CD14-positive monocyte (primary cell): ENCODE measurements around the gene ITGB8. TPM values are rescaled to one million over a fixed set of nuclear protein-coding genes. Genes with fewer than 3 reads are reported as not detected.
A peak's percentile ranks its signal among the peaks of the same experiment; 100 is the strongest.

Source experiments
- DNase-seq, 3 donors: peaks; one replicate each; pipeline ENCODE4 v3.0.0-alpha.2; 2011 to 2022
- H2AFZ ChIP-seq: 2 replicates; pipeline ENCODE4 v1.6.0; 2012; ENCODE audit warnings: mild to moderate bottlenecking, low read depth, low read length, inconsistent platforms; ENCODE audit not compliant: insufficient read depth, poor library complexity, severe bottlenecking
- H3K27ac ChIP-seq, 2 donors: 1 replicate in 1 of 2; 2 replicates in 1 of 2; pipeline ENCODE4 v1.5.1; 2012 to 2013; ENCODE audit warnings: low read length in 2 of 2, control low read depth in 1 of 2, inconsistent platforms in 1 of 2, low read depth in 1 of 2, mild to moderate bottlenecking in 1 of 2
- H3K27me3 ChIP-seq, 2 donors: one replicate each; pipeline versions ENCODE4 v1.6.0 to v1.6.1; 2011 to 2013; ENCODE audit warnings: low read length in 2 of 2; ENCODE audit not compliant: control insufficient read depth in 2 of 2, insufficient read depth in 2 of 2
- H3K36me3 ChIP-seq, 2 donors: replicated peaks in 1 of 2; 1 replicate in 1 of 2; 2 replicates in 1 of 2; pipeline versions ENCODE4 v1.5.1 to v1.6.1; 2012 to 2013; ENCODE audit warnings: low read length in 2 of 2, control low read depth in 1 of 2, inconsistent platforms in 1 of 2, mild to moderate bottlenecking in 1 of 2; ENCODE audit not compliant: insufficient read depth in 2 of 2, control insufficient read depth in 1 of 2
- H3K4me1 ChIP-seq, 2 donors: 1 replicate in 1 of 2; 2 replicates in 1 of 2; pipeline versions ENCODE4 v1.5.1 to v1.6.1; 2012 to 2013; ENCODE audit warnings: low read length in 2 of 2, control low read depth in 1 of 2, inconsistent platforms in 1 of 2, mild to moderate bottlenecking in 1 of 2, moderate library complexity in 1 of 2; ENCODE audit not compliant: insufficient read depth in 2 of 2, control insufficient read depth in 1 of 2
- H3K4me2 ChIP-seq: replicated peaks from 2 replicates; pipeline ENCODE3; 2012; ENCODE audit warnings: low read length, moderate library complexity, mild to moderate bottlenecking; ENCODE audit not compliant: poor library complexity, severe bottlenecking; ENCODE audit errors: extremely low read depth
- H3K4me3 ChIP-seq, 3 experiments: fragments of 200-600 bp in 1 of 3; sonication (generic) in 1 of 3; replicated peaks in 1 of 3; 1 replicate in 2 of 3; 2 replicates in 1 of 3; pipeline ENCODE4 v1.5.1; 2011 to 2013; ENCODE audit warnings: low read length in 3 of 3, mild to moderate bottlenecking in 3 of 3, control low read depth in 2 of 3, low read depth in 2 of 3, inconsistent platforms in 1 of 3, moderate library complexity in 1 of 3
- H3K79me2 ChIP-seq: 2 replicates; pipeline ENCODE4 v1.6.0; 2012; ENCODE audit warnings: mild to moderate bottlenecking, control low read depth, inconsistent platforms, low read length, moderate library complexity; ENCODE audit not compliant: insufficient read depth
- H3K9ac ChIP-seq: 2 replicates; pipeline ENCODE4 v1.6.0; 2017; ENCODE audit warnings: low read length, mild to moderate bottlenecking; ENCODE audit not compliant: insufficient read depth, poor library complexity, severe bottlenecking
- H3K9me3 ChIP-seq, 2 donors: replicated peaks in 1 of 2; 1 replicate in 1 of 2; 2 replicates in 1 of 2; pipeline versions ENCODE4 v1.5.1 to v1.6.1; 2012 to 2013; ENCODE audit warnings: low read length in 2 of 2, control low read depth in 1 of 2; ENCODE audit not compliant: control insufficient read depth in 1 of 2, insufficient read depth in 1 of 2
- H4K20me1 ChIP-seq: 2 replicates; pipeline ENCODE4 v1.6.0; 2012; ENCODE audit warnings: mild to moderate bottlenecking, low read length, control low read depth, moderate library complexity; ENCODE audit not compliant: insufficient read depth
- H3K27ac Mint-ChIP-seq, 7 donors: one replicate each; pipeline ENCODE4 v1.8.0; 2020; ENCODE audit warnings: mild to moderate bottlenecking in 7 of 7, mixed read lengths in 7 of 7, moderate library complexity in 6 of 7, inconsistent platforms in 2 of 7
- H3K27me3 Mint-ChIP-seq, 3 donors: one replicate each; pipeline ENCODE4 v1.8.0; 2021 to 2022; ENCODE audit warnings: low read depth in 3 of 3, mild to moderate bottlenecking in 3 of 3, mixed read lengths in 3 of 3, moderate library complexity in 3 of 3, inconsistent platforms in 1 of 3
- H3K36me3 Mint-ChIP-seq, 2 donors: one replicate each; pipeline ENCODE4 v1.8.0; 2020; ENCODE audit warnings: mixed read lengths in 2 of 2, inconsistent platforms in 1 of 2, mild to moderate bottlenecking in 1 of 2
- H3K4me1 Mint-ChIP-seq: one replicate; pipeline ENCODE4 v1.8.0; 2020; ENCODE audit warnings: mild to moderate bottlenecking, mixed read lengths
- H3K4me3 Mint-ChIP-seq, 2 donors: one replicate each; pipeline ENCODE4 v1.8.0; 2020; ENCODE audit warnings: mild to moderate bottlenecking in 2 of 2, mixed read lengths in 2 of 2, moderate library complexity in 1 of 2
- H3K9me3 Mint-ChIP-seq, 7 donors: one replicate each; pipeline ENCODE4 v1.8.0; 2020 to 2022; ENCODE audit warnings: mixed read lengths in 7 of 7, mild to moderate bottlenecking in 6 of 7, moderate library complexity in 6 of 7, inconsistent platforms in 2 of 7
- WGBS: methylation state at CpG from one replicate; pipeline ENCODE4 v1.1.5; 2013; ENCODE audit warnings: missing lambda C conversion rate; ENCODE audit not compliant: insufficient coverage; 5-methylcytosine and 5-hydroxymethylcytosine counted together
- intact Hi-C, 2 donors: fragments of 100-400 bp; cut with micrococcal nuclease; formaldehyde crosslinking; loops; one replicate each; pipeline versions ENCODE4 v1.15.0 to v1.15.1; 2023
- polyA plus RNA-seq, 3 donors: library from polyadenylated mRNA; depleted of rRNA in 1 of 3; unstranded in 2 of 3; stranded (reverse) in 1 of 3; fragments of 300-500 nt in 2 of 3; fragments of >200 nt in 1 of 3; fragmentation: Illumina TruSeq in 2 of 3; gene quantifications; 1 replicate in 2 of 3; 2 replicates in 1 of 3; pipeline ENCODE4 v1.2.3, GENCODE V29; 2012 to 2021
- TF ChIP-seq, protein P1 (sequence below): fragments of 200-600 bp; IDR thresholded peaks from one replicate; pipeline ENCODE4 v1.8.0; 2022; ENCODE audit warnings: antibody characterized with exemption, mild to moderate bottlenecking

Gene ITGB8
- polyA plus RNA-seq, 3 donors = 0.01 to 0.28 (median 0.19) TPM

DNA sequence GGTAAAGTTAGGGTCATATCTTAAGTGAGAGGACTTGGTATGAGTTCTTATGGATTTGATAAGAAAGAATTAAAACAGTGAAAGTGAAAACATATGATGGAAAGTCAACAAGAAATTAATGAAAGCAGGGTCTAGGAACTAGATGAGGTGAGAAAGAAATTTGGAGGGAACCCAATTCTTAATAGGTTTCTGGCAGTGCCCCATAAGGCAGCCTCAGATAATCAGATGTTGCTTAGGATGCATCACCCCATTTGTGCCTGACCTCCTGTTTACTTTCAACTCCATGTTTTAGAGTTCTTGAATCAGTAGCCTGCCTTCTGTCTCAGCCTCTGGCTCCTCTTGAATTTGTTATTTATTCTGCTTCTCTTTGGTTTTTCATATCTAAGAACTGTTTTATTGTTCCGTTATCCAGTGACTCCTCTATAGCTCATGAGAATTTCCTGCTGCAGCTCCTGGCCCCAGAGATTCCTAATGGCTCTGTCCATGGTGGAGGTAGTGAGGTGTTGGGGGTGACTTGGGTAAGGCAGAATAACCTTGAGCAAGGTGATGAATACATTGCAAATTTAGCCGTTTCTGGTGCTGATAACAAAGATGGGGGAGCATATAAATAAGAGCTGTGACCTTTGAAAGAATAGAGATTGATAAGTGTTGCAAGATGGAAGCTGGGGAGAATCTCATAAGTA is 17.6 kb downstream of the ITGB8 start:
- no peak overlapping the region for H3K4me2 ChIP-seq
- 100% methylated on average over 2 of the region's 2 CpGs for WGBS
- H3K27me3 ChIP-seq = no peaks in the 10 kb centered on the region
- H3K36me3 Mint-ChIP-seq = no peaks in the 10 kb centered on the region
- peaks cover 3% of the 10 kb centered on the region for H3K4me1 Mint-ChIP-seq
- no peaks in the 10 kb centered on the region for H3K9me3 ChIP-seq
- H3K27ac Mint-ChIP-seq = no peak overlapping the region
- H3K27me3 Mint-ChIP-seq = peaks cover 0 to 3% (median 0%) of the 10 kb centered on the region in 3 donors
- H3K4me3 ChIP-seq = no peak overlapping the region
- no peaks in the 10 kb centered on the region for H3K4me1 ChIP-seq
- DNase-seq = no peak
- no peak overlapping the region for H3K9ac ChIP-seq
- H2AFZ ChIP-seq = no peak overlapping the region
- peaks cover 0 to 2% (median 0%) of the 10 kb centered on the region in 7 donors for H3K9me3 Mint-ChIP-seq
- no peak overlapping the region for H3K27ac ChIP-seq
- H3K36me3 ChIP-seq = no peaks in the 10 kb centered on the region
- TF ChIP-seq, protein P1, sequence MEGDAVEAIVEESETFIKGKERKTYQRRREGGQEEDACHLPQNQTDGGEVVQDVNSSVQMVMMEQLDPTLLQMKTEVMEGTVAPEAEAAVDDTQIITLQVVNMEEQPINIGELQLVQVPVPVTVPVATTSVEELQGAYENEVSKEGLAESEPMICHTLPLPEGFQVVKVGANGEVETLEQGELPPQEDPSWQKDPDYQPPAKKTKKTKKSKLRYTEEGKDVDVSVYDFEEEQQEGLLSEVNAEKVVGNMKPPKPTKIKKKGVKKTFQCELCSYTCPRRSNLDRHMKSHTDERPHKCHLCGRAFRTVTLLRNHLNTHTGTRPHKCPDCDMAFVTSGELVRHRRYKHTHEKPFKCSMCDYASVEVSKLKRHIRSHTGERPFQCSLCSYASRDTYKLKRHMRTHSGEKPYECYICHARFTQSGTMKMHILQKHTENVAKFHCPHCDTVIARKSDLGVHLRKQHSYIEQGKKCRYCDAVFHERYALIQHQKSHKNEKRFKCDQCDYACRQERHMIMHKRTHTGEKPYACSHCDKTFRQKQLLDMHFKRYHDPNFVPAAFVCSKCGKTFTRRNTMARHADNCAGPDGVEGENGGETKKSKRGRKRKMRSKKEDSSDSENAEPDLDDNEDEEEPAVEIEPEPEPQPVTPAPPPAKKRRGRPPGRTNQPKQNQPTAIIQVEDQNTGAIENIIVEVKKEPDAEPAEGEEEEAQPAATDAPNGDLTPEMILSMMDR = no peak
- no peak overlapping the region for H3K4me3 Mint-ChIP-seq
- no peaks in the 10 kb centered on the region for H3K79me2 ChIP-seq
- intact Hi-C loops = no loop called here
- no peaks in the 10 kb centered on the region for H4K20me1 ChIP-seq

DNA sequence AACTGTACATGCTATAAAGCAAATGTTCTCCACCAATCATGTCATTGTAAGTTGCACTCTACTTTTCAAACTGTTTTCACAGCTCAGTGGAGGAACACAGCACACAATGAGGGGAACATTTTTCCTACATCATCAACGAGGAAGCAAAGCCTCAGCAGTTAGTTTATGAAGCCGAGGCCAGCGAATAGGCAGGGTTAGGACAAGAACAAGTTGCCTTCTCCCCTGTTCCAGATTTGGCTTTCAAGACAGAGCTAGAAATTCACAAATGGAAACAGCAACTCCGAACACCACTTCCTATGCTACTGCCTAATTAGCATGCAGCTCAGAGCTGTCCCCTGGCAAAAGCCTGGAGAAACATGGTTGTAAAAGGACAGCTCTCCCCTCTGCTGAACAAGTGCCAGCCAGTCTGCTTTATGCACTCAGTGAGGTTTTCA is 19.8 kb downstream of the ITGB8 start:
- Mint-ChIP-seq H3K27ac (peak overlapping the region in 1 of 7 donors; percentile 20), H3K4me1 (peaks cover 7% of the 10 kb centered on the region), H3K27me3 (peaks cover 0 to 5% (median 0%) of the 10 kb centered on the region in 3 donors), H3K36me3 (no peaks in the 10 kb centered on the region), H3K9me3 (peaks cover 0 to 2% (median 0%) of the 10 kb centered on the region in 7 donors), H3K4me3 (no peak overlapping the region)
- no peak for DNase-seq
- Histone ChIP-seq H2AFZ (peak overlapping the region; percentile 29), H3K27ac (no peak overlapping the region), H3K79me2 (no peaks in the 10 kb centered on the region), H3K36me3 (no peaks in the 10 kb centered on the region), H4K20me1 (no peaks in the 10 kb centered on the region), H3K4me2 (no peak overlapping the region), H3K9ac (no peak overlapping the region), H3K9me3 (no peaks in the 10 kb centered on the region), H3K4me1 (no peaks in the 10 kb centered on the region), H3K4me3 (no peak overlapping the region), H3K27me3 (no peaks in the 10 kb centered on the region)
- TF ChIP-seq, protein P1 = no peak
- 29% methylated on average over 1 of the region's 4 CpGs for WGBS
- intact Hi-C loops = no loop called here
